ENCODE measurements around the gene RANBP9.

GRCh38 chr6:13760307-13761304, 49.0 kb upstream of the RANBP9 start:
- TF ChIP-seq CTCF (IDR thresholded peaks at IDR 0.05) = no peak
- TF ChIP-seq REST (IDR thresholded peaks at IDR 0.05; ENCODE audit: insufficient read depth in 1 of 2, low read depth in 2 of 2, low read length in 1 of 2) = no peak
- TF ChIP-seq POLR2AphosphoS5 (IDR thresholded peaks at IDR 0.05; ENCODE audit: low read depth, low read length) = no peak
- no peak for TF ChIP-seq SIN3A (IDR thresholded peaks at IDR 0.05; ENCODE audit: borderline replicate concordance, insufficient read depth, low read depth, low read length)
- no peak for TF ChIP-seq TCF7L2 (IDR thresholded peaks at IDR 0.05; ENCODE audit: low read depth, low read length)

Measured in Panc1 (cell line).